Measurements from ENCODE around the gene ATXN2.
"Not testable (repeated sequence)": the region's sequence is repeated elsewhere in the genome, so short reads cannot be mapped to it uniquely, and the experiment has no call there.

The ATXN2 gene

DNA sequence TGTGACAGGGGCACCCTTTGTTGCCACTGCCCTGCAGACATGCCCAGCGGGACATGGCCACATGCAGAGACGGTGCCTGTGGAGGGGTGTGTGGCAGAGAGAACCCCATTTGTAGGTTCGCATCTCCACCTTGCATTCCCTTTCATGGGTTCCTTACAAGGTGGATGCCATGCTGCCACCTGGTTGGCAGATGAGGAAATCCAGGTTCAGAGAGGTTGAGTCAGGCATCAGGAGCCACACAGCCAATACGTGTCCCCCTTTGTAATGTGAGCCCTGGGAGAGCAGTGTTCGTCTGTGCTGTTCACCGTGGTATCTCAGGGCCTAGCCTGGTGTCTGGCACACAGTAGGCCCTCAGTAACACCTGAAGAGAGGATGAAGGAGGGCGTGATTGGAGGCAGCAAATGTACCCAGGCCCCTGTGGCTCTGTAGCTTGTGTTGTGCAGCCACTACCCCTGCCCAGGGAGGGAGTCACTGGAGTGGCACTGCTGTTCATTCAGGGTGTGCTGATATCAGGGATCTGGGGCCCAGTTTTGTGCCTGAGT lies 184.3 kb downstream of the ATXN2 start:
- no peak for DNase-seq (ENCODE audit: low spot score)

DNA sequence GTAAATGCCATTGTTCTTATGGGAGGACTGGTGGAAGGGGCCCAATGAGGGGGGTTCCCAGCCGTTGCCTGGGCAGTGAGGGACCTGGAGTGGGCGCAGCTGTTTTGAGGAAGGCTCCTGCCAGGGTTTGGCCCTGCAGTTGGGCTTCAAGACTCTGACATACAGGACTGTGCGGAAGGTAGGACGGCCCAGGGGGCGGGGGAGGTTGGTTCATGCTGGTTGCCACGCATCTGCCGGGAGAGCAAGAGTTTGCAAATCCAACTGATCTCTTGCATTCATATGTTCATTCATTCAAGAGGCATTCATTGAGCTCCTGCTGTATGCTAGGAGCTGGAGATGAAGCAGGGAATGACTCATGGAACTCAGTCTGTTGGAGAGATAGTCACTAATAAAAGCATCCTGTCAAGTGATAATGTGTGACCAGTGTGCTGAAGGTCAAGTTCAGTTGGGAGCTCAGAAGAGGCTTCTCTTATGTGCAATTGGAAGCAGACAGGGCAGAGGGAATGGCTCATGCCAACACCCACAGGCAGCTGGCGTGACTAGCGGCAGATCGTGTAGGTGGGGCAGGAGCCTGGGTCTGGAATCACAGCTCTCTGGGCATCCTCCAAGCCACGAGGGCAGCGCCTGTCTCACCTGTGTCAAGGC lies 185.6 kb downstream of the ATXN2 start:
- no peak for DNase-seq (ENCODE audit: low spot score)

DNA sequence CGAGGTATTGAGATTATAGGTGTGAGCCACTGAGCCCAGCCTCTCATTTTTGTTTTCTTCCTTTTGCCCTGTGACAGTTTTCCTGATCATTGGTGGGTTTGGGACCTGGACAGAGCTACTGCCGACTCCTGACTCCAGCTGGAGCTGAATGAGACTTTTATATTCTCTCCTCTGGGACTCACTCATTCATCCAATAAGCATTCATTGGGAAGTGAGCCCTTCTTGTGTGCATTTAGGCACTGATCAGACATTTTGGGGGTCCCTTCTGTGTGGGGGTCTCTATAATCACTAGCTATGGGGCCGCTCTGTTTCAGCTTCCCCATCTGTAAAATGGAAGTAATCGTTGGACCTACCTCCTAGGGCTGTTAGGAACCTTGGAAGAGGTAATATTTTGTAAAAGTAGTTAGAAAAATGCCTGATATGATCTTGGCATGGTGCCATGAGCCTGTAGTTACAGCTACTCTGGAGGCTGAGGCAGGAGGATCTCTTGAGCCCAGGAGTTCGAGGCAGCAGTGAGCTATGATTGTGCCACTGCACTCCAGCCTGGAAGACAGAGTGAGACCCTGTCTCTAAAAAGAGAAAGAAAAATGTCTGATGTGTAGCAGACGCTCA lies 186.2 kb downstream of the ATXN2 start:
- no peak for DNase-seq (ENCODE audit: low spot score)

DNA sequence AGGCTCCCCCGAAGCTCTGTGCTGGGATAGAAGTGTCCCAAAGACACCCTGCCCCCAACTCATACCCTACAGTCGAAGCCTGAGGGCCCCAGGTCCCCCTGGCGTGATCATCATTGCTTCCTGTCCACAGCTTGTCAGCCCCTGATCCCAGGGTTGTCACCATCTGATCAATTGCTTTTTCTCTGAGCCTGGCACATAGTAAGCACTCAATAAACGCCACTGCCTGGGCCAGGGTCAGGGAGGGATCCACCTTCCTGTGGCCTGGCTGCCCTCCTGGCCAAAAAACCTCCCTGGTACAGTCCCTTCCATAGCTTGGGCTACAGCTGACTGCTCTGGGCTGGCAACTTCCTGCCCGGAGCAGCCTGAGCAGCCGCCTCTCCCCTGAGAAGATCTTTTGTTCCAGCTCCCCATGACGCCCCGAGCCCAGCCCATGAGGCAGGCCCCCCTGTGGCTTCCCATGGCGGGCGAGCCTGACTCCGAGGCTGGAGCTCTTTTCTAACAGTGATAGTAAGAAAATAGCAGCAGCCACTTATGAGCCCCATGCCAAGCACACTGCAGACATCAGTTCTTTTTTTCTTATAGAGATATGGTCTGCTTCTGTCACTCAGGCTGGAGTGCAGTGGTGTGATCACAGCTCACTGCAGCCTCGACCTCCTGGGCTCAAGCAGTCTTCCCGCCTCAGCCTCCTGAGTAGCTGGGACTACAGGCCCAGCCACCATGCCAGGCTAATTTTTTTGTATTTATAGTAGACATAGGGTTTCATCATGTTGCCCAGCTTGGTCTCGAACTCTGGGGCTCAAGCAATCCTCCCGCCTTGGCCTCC lies 186.9 kb downstream of the ATXN2 start:
- DNase-seq (ENCODE audit: low spot score): peak; percentile 74

DNA sequence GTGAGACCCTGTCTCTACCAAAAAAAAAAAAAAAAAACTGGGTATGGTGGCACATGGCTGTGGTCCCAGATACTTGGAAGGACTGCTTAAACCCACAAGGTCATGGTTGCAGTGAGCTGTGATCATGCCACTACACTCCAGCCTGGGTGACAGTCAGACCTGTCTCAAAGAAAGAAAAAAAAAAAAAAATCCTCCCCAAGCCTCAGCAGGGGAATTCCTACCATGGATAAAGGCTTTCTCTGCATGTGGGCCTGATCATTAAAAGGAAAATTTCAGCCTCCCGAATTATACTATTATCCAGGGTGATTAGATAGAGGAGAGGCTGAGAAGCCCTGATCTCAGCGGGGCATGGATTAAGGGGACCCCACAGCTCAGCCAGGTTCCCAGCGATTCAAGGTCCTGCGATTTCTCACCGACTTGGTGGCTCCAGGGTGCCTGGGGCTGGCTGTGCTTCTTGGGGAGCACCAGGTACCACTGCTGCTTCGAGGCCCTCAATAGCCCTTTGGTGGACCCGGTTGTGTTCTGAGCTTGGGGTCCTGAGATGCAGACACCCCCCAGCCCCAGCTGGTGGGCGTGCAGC lies 187.8 kb downstream of the ATXN2 start:
- DNase-seq (ENCODE audit: low spot score): no peak

DNA sequence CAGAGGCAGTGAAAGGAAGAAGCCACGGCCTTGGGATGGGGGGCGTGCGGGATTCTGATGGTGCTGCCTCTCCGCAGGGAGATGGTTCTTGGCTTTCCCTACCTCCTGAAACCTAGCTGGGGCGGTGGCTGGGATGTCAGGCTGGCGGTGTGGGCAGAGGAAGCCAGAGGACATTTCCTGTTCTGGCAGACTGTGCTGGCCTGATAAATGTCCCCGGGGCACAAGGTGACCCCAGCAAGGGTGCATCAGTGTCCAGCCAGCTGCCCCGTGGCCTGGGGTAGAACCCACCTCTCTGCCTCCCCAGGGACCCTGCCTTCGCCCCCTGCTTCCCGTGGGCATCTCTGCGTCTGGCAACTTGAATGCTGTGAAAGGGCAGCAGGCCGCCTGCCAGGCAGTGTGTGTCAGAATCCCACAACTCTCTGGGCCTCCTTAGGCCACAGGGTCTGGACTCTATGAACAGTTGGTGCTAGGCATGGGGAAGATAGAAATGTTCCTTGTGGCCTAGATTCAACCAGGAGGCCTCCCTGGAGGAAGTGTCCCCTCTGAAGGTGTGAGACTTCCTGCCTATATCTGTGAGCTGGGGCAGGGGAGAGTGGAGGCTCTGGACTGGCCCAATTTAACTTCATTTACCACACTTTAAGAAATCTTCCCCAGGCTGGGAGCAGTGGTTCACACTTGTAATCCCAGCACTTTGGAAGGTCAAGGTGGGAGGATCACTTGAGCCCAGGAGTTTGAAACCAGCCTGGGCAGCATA lies 188.5 kb downstream of the ATXN2 start:
- no peak for DNase-seq (ENCODE audit: low spot score)

DNA sequence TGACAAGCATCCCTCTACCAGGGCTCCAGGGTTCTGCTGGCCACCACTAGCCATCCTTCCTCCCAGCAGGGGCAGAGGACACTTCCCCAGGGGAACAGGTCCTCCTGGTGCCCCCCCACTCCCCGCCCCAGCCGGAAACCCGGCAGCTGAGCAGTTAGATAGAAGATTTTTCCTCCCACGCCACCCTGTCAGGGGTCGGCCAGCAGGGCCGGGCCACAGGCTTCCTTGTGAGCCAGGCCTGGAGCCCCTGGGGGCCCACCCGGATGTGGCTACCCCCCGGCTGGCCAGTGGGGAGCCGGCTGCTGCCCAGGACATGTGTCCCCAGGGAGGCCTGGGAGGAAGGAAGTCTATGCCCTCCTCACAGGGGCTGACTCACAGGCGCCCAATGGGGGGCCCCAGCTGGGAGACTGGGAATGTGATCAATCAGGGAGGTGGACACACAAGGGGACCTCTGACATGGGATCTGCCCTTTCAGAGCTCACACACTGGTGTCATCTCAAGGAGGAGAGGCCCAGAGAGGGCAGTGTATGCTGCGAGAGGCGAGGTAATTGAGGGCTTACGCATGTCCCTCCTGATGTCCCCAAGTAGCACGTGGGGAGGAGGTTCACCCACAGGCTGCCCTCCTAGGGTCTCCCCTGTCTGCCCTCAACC lies 189.2 kb downstream of the ATXN2 start:
- no peak for DNase-seq (ENCODE audit: low spot score)

DNA sequence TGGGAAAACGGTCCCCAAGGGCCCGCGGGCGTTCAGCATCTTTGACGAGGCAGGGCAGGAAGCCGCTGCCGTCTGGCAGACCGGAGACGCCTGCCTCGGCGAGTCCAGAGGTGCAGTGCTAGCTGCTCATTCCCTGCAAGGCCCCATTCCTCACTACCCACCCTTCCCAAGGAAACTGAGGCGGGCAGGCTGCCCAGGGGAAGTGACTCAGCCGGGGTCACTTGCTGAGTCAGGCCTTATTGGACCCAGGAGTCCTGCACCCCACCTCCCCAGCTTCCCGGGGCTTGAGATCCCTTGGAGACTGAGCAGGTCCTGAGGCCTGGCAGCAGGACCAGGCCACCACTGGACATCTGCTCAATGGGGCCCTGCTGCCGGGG lies 189.7 kb downstream of the ATXN2 start:
- no peak for DNase-seq (ENCODE audit: low spot score)

DNA sequence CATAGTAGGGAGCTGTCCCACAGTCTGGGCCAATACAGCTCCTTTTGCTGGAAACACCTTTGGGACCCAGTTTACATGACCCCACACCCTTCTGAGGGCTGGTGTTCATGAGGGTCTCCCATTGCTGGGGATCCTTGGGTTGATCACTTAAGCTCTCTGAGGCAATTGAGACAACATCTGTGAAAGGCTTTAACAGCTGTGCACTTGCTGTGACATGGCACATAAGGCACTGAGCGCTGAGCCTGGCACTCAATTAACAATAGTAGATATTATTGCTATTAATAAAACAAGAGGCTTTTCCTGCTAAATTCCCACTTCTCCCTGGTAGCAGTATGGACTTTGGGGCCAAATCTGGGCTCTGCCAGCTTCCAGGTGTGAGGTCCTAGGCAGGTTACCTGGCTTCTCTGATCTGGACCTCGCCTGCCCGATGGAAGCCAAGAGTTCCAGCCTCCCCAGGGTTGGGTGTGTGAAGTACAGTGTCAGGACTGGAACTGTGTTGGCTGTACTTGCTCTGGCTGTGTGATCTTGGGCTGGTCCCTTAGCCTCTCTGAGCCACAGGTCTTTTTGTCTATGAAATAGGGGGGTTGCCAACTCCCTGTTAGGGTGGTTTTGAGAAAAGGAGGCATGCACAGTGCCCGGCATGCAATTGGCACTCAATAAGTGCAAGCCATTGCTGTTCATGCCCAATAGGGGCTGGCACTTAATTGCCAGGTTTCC lies 190.3 kb downstream of the ATXN2 start:
- DNase-seq (ENCODE audit: low spot score): no peak

DNA sequence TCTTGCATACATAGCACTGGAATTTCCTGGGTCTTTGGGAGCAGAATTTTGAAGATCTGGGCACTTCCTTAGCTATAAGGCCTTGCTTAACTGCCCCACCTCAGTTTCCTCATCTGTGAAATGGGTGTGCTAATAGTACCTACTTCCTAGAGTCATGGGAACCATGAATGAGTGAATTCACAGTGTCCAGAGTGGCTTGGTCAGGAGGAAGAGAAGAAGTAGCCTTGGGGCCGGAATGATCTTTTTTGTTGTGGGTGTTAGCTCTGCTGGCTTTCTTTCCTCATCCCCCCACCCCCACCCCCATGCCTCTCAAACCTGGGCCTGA lies 191.0 kb downstream of the ATXN2 start:
- DNase-seq (ENCODE audit: low spot score): no peak

DNA sequence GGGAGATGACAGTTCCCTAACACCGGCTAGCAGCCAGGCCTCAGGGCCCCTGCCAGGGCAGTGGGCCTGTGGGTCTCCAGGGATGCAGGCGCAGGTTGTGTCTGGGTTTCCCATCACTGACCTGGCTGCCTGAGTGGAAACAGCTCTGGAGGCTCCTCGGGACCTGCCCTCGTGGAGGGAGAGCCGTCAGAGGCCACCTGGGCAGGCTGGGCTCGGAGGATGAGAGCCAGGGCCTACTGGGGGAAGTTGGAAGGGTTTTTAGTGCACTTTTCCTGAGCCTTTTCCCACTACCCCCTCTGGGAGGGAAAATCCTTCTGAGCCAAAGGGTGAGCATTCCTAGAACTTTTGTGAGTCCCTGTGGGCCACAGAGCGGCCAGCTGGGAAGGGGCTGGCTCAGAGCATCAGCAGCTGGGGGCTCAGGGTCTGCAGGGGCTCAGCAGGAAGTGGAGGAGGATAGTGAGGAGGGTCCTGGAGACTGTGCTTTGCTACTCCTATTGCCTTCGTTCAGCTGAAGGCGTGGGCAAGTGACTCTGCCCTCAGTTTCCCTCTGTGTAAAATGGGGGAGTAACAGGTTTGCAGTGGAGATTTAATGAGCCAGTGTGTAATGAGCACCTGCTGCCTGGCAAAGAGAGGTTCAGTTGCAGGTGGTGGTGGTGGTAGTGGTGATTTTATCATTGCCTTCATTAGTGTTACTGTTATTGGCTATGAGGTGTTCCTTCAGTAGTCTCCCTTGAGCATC lies 191.6 kb downstream of the ATXN2 start:
- no peak for DNase-seq (ENCODE audit: low spot score)

DNA sequence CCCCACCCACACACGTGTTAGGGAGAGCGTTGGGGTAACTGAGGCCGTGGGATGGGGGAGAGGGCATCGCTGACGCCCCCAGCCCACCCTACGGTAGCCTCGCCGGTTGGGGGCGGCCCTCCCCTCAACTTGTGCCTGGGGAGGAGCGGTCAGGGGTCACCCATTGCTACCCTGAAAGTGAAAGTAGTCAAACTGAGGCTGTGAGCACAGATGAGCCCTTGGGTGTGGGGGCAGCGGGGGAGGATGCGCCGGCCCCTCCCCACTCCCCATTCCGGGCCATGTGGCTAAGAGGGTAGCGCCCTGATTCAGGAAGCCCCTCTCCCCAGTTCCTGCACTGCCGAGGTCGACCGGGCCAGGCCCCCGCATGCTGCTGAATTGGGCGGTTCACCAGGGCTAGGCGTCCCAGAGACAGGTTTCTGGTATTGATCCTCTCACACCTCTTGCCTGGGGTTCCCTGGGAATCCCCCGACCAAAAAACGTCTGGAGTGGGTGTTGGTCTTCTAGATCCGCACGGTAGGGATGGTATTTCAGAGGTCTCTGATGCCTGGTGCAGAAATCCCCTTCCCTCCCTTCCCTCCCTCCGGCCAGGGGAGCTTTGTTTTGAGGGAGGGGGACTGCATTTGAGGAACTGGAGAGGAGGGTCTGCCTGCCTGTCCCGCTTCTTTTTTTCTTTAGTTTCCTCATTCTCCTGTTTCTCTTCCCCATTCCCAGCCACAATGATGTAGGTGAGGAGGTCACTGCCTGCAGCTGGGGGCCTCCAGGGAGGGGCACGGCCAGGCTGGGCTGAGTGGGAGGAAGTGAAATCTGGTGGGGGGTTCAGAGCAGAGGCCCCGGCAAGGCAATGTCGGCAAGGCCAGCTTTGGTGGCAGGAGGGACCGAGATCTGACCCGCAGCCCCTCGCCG lies 192.4 kb downstream of the ATXN2 start:
- DNase-seq (ENCODE audit: low spot score): no peak

DNA sequence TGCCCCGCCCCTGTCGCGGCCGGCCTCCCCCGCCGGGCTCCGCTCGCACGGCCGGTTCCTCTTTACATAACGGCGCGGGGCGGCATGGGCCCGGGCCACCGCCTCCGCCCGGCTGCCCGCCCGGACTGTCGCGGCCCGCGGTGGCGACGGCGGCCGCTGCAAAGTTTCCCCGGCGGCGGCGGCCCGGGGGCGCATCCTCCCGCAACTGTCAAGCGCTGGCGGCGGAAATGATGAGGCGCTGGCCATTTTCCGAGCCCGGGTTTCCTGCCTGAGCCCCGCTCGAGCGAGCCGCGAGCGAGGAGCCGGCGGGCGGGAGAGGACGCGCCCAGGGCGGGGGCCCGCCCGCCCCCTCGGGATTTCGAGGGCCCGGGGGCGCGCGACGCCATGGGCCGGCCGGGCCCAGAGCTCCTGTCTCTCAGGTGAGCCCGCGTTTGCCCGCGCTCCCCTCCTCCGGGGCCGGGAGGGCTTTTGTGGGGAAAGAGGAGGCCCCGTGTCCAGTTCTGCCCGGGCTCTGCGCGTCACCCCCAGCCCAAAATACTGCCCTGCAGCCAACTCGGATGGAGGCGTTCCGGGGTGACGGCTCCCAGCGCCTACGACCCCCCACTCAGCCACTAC lies 193.1 kb downstream of the ATXN2 start, which contains the start of gene SH2B3:
Gene SH2B3, plus strand, starts transcription at position 65 of the 615 bp plus-strand sequence. CDS start 12,223 bp downstream, outside the sequence.
- DNase-seq (ENCODE audit: low spot score): no peak

DNA sequence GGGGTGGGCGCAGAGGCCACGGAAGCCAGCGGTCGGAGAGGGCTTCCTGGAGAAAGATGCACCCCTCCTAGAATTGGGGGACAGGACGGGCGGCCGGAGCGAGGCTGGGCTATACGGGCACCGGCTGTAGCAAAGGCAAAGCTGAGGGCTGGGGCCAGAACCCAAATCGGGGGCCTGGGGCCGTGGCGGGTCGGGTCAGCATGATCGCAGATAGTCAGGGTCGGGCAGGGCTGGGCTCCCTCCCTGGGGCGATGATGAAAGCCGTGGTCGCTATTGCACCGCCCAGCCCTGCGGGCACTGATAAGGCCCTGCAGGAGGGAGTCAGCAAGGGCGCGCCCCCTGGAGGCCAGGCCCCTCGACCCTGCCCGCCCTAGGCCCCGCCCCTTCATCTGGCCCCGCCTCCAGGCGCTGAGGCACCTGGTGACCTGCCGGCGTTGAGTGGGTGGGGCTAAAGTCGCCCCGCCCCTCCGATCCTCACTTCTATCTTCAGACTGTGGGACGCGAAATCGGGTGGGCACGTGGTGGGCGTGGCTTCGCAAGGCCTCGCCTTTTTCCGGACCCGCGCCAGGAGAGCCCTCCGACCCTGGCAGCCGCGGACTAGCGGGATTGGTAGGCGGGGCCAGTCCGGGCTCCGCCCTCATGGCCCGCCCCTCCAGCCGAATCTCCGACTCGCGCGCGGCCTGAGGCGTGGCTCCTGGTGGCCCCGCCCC lies 193.8 kb downstream of the ATXN2 start:
- peak; percentile 94 for DNase-seq (ENCODE audit: low spot score)

DNA sequence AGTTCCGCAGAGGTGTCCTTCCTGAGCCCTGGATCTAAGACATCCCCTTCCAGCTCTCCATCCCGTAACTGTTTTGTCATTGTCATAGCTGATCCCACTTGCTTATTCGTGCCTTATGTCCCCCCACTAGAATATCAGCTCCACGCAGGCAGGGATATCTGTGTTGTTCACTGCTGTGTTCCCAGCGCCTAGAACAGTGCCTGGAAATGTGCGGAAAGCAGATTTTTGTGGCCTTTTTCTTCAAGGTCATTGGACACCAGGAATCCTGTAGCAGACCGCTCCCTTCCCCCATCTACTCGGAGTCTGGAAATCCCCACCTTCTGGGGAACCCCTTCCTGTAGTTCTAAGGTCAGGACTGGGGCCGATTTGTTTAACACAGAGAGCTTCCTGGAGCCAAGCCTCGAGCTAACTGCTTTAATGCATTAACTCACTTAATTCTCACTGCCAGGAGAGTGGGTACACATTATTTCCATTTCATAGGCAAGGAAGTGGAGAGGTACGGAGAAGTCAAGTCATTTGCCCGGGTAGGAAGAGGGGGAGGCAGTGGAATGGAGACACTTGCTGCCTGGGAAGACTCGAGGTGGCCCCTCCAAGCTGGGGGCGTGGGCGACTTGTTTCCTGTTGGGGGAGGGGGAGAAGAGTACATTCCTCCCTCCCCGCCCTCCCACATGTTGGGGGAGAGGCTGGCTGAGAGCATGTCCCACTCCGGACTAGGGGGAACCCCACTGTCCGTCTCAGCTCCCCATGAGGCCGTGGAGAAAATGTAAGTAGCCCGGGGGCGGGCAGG lies 194.6 kb downstream of the ATXN2 start:
- no peak for DNase-seq (ENCODE audit: low spot score)

DNA sequence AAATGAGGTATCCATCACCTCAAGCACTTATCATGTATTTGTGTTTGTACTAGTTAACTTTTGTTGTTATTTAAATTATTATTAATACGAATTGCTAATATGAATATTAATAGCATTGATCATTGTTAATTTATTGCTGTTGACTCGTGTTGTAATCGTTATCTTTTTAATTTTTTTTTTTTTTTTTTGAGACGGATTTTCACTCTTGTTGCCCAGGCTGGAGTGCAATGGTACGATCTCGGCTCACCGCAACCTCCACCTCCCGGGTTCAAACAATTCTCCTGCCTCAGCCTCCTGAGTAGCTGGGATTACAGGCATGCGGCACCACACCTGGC lies 196.7 kb downstream of the ATXN2 start:
- DNase-seq (ENCODE audit: low spot score): not testable (repeated sequence)
